HuH-7.5 (cell line): ENCODE data around the gene POLR1C.
"Not testable (repeated sequence)": the region's sequence is repeated elsewhere in the genome, so short reads cannot be mapped to it uniquely, and the experiment has no call there.

Source experiments
- DNase-seq: peaks from one replicate; pipeline ENCODE4 v3.0.0; 2011; ENCODE audit warnings: low spot score

The POLR1C gene

DNA sequence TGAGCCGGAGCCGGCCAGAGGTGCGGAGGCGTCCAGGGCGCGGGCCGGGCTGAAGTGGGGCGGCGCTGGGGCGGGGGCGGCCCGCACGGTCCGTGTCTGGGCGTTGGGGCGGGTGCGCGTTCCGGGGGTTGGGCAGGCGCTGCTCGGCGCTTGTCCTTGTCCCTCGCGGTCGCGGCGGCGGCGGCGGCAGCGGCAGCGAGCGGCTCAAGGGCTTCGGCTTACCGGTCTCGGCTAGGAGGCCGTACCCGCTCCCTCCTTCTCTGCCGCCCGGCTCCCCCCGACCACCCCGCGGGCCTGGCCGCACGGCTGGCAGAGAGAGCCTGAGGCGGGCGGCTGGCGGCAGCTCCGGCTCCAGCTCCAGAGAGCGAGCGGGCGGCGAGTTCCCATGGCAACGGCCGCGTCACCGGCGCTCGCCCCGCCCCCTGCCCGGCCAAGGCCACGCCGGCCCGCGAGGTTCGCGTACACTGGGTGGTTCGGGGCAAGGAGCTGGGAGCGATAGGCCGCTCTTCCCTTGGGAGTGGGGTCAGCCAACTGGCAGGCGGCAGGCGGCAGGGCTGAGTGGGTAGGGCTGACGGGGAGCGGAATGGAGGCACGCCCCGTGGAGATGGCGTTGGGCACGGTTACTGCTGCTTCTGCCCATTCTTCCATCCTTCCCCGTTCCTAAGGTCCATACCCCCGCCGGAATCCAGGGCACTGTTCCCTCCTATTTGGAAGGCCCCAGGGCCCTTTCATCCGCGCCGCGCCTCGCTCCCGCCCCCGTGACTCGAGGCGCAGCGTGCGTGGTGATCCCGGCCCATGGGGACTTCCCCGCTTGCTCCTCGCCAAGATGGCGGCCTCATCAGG is 6.7 kb upstream of the POLR1C start, which contains the start of gene LRRC73:
LRRC73 (minus strand) TSS at position 363 of the 843 bp plus-strand sequence. CDS start 561 bp downstream, outside the sequence.
- DNase-seq: peak; percentile 64

- DNase-seq: no peak
Observed at GRCh38 chr6:43510827-43511163, 6.1 kb upstream of the POLR1C start.

DNA sequence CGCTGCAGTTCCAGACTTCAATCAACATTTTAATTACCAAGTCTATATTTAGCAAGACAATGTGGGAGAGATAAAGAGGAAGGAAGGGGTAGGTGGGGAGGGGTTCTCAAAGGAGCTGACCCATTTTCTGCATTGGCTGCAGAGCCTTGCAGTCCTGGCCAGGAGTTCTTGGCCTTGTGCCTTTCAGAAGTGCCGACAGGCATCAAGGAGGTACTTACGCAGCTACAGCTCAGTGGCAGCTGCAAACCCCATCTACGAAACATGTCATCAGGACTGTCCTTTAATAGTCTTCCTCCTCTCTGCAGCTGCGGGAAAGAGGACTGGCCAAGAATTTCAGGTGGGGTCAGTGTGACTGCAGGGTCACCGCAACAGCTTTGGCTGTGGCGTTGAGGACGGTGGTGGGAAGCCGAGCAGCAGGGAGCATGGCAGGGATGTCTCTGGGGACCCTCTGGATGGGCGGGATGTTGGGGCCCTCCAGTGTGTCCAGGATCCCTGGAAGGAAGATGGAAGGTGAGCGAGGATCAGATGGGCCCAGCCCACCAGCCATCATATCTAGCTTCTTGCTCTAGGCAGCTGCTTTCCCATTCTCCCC is 5.0 kb upstream of the POLR1C start:
- no peak for DNase-seq

- DNase-seq: no peak
Observed at GRCh38 chr6:43515808-43516207, 1.1 kb upstream of the POLR1C start.

DNA sequence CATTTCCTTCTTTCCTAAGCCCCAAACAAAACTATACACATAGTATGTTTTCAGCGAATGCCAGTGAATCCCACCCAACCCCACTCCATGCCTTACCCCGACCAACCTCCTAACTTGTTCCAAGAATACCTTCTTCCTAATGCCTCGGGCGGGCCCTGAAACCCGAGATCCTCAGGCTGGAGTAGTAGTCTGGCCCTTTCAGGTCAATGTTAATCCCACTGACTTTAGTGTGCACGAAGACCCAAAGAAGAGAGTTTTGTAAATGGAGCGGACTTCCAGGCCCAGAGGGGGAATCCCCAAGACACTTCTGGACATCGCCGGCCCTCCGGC is 557 bp upstream of the POLR1C start:
- no peak for DNase-seq

- no peak for DNase-seq
Observed at GRCh38 chr6:43517505-43518357, 842 bp downstream of the POLR1C start.

DNA sequence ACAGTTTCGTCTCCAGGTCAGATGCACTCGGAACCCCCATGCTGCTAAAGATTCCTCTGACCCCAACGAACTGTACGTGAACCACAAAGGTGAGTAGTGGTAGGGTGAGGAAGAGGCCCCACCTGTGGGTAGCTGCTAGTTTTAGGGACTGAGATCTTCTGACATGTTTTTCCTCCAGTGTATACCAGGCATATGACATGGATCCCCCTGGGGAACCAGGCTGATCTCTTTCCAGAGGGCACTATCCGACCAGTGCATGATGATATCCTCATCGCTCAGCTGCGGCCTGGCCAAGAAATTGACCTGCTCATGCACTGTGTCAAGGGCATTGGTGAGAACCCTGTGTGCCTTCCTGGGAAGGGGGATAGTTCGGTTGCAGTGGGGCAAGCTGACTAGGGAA is 3.2 kb downstream of the POLR1C start:
- no peak for DNase-seq

- DNase-seq: no peak
Observed at GRCh38 chr6:43521836-43522235, 4.9 kb downstream of the POLR1C start.

GRCh38 chr6:43522547-43523261 is 5.8 kb downstream of the POLR1C start:
- DNase-seq: no peak

DNA sequence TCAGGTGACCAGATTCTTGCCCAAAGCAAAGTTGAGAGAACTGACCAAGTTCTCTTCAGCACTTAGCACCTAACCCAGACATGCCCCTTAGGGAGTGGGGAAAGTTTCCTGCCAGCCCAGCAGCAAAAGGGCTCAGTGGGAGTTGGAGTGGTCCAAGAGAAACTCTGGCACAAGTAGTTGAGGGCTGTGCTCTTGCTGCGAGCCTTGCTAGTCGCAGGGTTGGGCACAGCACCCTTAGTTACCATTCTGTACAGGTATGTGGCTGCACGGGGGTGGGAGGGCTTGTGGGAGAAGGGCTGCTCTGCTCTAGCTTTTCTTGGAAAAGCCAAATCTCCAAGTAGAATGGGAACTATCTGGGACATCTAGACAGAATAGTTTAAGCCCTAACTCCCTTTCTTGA is 6.4 kb downstream of the POLR1C start:
- DNase-seq: no peak

DNA sequence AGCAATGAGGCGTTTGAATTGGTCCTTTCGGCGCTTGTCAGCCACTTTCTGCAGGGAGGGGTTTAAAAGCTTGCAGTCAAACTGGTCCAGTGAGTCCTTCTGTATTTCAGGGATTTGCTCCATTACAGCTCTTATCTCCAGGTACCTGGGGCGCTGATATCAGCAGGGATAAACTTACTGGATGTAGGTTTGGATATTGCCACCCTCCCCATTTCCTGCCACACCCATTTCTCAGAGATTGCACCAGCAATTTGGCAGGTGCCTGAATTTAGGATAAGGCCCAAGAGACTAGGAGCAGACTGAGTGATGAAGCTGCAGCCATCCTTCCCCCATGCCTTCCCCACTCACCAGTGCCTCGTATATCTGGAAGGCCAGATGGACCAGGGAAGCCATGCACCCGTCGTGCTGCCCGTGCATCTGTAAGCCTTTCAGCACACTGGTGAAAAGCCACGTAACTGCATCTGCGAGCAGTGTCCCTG is 7.6 kb downstream of the POLR1C start:
- DNase-seq: no peak

GRCh38 chr6:43532201-43532600 is 15.3 kb downstream of the POLR1C start:
- no peak for DNase-seq

DNA sequence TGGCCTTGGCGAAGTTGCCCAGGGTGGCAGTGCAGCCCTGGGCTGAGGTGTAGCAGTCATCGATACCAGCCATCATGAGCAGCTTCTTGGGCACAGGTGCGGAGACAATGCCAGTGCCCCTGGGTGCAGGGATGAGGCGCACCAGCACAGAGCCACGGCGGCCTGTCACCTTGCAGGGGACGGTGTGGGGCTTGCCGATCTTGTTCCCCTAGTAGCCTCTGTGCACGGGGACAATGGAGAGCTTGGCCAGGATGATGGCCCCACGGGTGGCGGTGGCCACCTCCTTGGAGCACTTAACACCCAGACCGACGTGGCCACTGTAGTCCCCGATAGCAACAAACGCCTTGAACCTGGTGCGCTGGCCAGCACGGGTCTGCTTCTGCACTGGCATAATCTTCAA is 22.1 kb downstream of the POLR1C start:
- not testable (repeated sequence) for DNase-seq

- DNase-seq: not testable (repeated sequence)
Observed at GRCh38 chr6:43539409-43539808, 22.5 kb downstream of the POLR1C start.

GRCh38 chr6:43540507-43540906 is 23.6 kb downstream of the POLR1C start:
- DNase-seq: no peak

DNA sequence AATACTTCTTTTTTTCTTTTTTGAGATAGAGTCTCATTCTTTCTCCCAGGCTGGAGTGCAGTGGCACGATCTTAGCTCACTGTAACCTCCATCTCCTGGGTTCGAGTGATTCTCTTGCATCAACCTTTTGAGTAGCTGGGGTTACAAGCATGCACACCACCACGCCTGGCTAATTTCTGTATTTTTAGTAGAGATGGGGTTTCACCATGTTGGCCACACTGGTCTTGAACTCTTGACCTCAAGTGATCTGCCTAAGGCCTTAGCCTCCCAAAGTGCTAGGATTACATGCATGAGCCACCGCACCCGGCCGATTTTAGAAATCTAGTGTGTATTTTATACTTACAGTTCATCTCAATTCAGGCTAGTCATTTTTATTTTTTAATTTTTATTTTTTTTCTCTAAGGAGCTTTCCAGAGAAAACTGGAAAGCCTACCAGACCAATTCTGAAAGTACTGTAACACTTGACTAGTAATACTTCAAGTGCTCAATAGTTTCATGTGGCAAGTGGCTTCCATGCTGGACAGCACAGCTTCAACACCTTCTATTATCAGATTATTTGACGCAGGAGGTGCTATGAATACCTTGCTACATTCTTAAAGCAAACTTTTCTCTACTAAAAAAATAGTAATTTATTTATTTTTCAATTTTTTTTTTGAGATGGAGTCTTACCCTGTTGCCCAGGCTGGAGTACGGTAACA is 25.0 kb downstream of the POLR1C start:
- no peak for DNase-seq

- DNase-seq: no peak
Observed at GRCh38 chr6:43544461-43544860, 27.6 kb downstream of the POLR1C start.

- DNase-seq: no peak
Observed at GRCh38 chr6:43547222-43547621, 30.3 kb downstream of the POLR1C start.

DNA sequence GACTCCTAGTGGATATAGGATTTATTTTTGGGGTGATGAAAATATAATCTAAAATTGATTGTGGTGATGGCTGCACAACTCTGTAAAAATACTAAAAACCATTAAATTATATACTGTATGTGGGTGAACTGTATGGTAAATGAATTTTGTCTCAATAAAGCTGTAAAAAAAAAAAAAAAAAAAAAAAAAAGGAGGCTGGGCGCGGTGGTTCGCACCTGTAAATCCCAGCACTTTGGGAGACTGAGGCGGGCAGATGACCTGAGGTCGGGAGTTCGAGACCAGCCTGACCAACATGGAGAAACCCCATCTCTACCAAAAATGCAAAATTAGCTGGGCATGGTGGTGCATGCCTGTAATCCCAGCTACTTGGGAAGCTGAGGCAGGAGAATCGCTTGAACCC is 40.7 kb downstream of the POLR1C start:
- not testable (repeated sequence) for DNase-seq

GRCh38 chr6:43559328-43559727 is 42.4 kb downstream of the POLR1C start:
- no peak for DNase-seq

DNA sequence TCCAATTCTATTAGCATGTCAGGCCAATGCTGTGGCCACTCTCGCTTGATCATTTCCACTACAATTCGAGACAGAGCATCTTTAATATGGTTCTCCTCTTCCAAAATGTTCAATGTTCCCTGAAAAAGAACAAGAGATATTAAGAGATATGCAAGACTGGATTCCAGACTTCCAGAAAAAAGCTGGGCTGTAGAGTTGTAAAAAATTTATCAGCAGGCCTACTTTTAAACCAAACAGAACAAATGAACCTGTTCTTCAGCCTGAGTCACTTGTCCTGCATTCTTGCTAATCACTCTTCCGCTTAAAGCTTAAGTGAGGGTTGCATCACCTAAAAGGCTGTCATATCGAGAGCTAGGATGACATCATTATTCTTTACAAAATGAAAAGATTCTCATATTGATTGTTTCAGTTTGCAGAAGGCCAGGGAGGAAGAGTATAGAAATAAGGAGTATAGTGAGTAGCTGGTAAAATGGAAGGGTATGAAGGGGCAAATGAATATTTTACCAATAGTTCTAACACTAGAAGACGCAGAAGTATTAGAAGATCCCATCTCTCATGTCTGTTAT is 54.1 kb downstream of the POLR1C start:
- no peak for DNase-seq
